ENCODE measurements around the gene MAP3K13. TPM values are rescaled to one million over a fixed set of nuclear protein-coding genes. Genes with fewer than 3 reads are reported as not detected.

MAP3K13 gene
- total RNA-seq, 2 experiments from 2014 or later = 14.3 to 17.6 TPM

DNA sequence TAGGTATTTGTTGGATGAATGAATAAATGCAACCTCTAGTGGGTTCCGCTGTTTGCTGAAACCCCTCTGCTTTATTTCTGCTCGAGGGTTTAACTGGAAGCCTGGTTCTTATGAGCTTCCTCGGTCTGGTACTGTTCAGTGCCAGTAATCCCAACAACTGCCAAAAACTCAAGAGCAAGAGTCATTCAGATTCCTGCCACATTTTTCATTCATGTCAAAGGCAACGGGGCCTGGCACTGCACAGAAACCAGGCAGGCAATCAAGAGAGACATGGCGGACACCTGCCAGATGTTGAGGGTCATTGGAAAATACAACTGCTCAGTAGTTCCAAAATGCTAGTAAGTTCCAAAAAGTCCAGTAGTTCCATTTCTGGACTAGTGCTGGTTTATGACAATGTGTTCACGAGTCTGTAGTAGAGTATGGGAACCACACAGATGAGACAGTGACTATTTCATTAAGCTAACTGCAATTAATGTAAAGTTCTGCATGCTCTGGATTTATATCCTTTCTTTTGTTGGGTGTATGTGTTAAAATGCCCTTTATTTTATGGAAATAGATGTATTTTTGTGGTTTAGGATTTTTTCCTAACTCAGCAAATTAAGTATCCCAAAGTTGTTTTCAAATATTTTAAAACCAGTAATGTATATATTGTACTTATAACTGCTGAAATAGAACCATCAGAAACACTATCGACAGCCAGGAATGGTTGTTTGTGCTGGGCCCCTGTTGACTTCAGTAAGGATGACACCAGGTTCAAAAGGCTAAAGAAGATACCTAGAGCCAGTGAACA, 158.6 kb downstream of the MAP3K13 start:
- H3K27ac Mint-ChIP-seq = no peak overlapping the region
- H3K4me3 Mint-ChIP-seq = no peak overlapping the region
- no peaks in the 10 kb centered on the region for H3K4me1 Mint-ChIP-seq
- ChIA-PET POLR2A (no interaction called here), CTCF (interaction anchor here (0.7 to 1.3 kb wide), 3 partner anchors 25 to 525 kb away, joined by 3 read pairs; no protein-coding TSS in a partner anchor)
- ATAC-seq (no peak), DNase-seq (no peak)
- H3K36me3 Mint-ChIP-seq (ENCODE audit: low read depth) = no peaks in the 10 kb centered on the region
- no peaks in the 10 kb centered on the region for H3K9me3 Mint-ChIP-seq (ENCODE audit: low read depth)
- intact Hi-C loops (cut with DNase I, micrococcal nuclease) = no loop called here
- peaks cover 22% of the 10 kb centered on the region for H3K27me3 Mint-ChIP-seq

DNA sequence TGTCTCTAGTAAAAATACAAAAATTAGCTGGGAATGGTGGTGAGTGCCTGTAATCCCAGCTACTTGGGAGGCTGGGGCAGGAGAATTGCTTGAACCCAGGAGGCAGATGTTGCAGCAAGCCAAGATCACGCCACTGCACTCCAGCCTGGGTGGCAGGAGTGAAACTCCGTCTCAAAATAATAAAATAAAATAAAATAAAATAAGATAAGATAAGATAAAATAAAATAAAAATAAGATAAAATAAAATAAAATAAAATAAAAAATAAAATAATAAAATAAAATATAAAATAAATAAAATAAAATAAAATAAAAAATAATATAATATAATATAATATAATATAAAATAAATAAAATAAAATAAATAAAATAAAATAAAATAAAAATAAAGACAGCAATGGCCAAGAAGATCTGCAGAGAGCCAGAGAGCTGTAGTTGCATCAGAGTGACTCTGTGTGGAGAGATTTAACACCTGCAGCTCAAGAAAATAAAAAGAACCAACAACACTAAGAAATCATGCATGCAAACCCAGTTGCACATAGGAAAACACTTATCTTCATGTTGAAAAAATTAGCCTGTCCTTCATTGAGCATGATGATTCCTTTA, 163.5 kb downstream of the MAP3K13 start:
- Mint-ChIP-seq H3K4me1 (no peaks in the 10 kb centered on the region), H3K4me3 (no peak overlapping the region), H3K27ac (no peak overlapping the region), H3K36me3 (ENCODE audit: low read depth) (no peaks in the 10 kb centered on the region), H3K9me3 (ENCODE audit: low read depth) (no peaks in the 10 kb centered on the region), H3K27me3 (peaks cover 15% of the 10 kb centered on the region)
- CTCF ChIA-PET = interaction anchor here (0.6 to 1.0 kb wide), 3 partner anchors 18 to 1170 kb away, joined by 3 read pairs; no protein-coding TSS in a partner anchor
- intact Hi-C loops (cut with DNase I, micrococcal nuclease) = no loop called here
- ATAC-seq (no peak), DNase-seq (no peak)
- POLR2A ChIA-PET = no interaction called here

DNA sequence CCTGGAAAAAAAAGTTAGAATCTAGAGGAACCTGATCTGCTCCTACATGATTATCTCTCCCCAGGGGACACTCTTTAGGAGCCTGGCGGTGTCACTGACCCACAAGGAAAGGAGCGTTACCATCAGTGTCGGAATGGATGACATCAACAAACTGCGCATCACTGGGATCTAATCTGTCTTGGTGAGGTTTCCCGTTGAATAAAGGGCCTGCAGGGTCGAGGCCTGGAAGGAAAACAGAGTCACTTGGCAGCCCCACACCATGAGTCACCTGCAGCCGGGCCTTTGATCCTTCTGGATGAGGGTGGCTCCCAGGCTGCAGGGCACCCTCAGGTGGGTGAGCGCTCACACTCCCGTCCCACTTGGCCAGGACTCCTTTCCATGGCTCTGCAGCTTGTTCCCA, 164.4 kb downstream of the MAP3K13 start:
- H3K4me3 Mint-ChIP-seq = no peak overlapping the region
- no peak overlapping the region for H3K27ac Mint-ChIP-seq
- no peaks in the 10 kb centered on the region for H3K9me3 Mint-ChIP-seq (ENCODE audit: low read depth)
- ChIA-PET POLR2A (no interaction called here), CTCF (interaction anchor here (0.6 to 1.0 kb wide), 2 partner anchors 31 to 1170 kb away, joined by 3 read pairs; no protein-coding TSS in a partner anchor)
- no peak for DNase-seq
- H3K27me3 Mint-ChIP-seq = peaks cover 11% of the 10 kb centered on the region
- no peak for ATAC-seq
- intact Hi-C loops (cut with DNase I, micrococcal nuclease) = no loop called here
- no peaks in the 10 kb centered on the region for H3K4me1 Mint-ChIP-seq
- H3K36me3 Mint-ChIP-seq (ENCODE audit: low read depth) = no peaks in the 10 kb centered on the region

- H3K9me3 Mint-ChIP-seq (ENCODE audit: low read depth) = no peaks in the 10 kb centered on the region
- no peak for DNase-seq
- H3K27ac Mint-ChIP-seq = no peak overlapping the region
- CTCF ChIA-PET = interaction anchor here (1.0 to 1.8 kb wide), 3 partner anchors 10 to 30 kb away, joined by 4 to 5 read pairs (median 5); partner anchors contain the start of gene LIPH
- no peaks in the 10 kb centered on the region for H3K36me3 Mint-ChIP-seq (ENCODE audit: low read depth)
- no peak overlapping the region for H3K4me3 Mint-ChIP-seq
- no peak for ATAC-seq
- no peaks in the 10 kb centered on the region for H3K4me1 Mint-ChIP-seq
- peaks cover 9% of the 10 kb centered on the region for H3K27me3 Mint-ChIP-seq
- intact Hi-C loops (cut with DNase I, micrococcal nuclease) = no loop called here
- POLR2A ChIA-PET = no interaction called here
Observed at GRCh38 chr3:185528532-185528931, 165.6 kb downstream of the MAP3K13 start.

DNA sequence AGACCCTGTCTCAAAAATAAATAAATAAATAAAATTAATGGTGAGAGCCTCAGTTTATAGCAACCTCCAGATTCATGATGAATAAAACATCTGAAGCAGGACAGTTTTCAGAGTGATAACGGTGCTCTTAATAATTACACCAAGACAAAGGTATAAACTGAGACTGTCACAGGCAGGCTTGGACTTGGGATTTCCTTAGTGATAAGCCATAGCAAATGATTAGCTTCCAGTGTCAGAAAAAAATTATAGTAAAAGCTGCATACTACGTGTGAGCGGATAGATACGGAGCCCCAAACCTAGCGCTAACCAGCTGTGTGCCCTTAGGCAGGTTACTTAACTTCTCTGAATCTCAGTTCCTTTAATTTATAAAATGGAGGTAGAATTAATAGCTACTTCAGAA, 167.9 kb downstream of the MAP3K13 start:
- POLR2A ChIA-PET = no interaction called here
- Mint-ChIP-seq H3K27ac (no peak overlapping the region), H3K36me3 (ENCODE audit: low read depth) (no peaks in the 10 kb centered on the region), H3K9me3 (ENCODE audit: low read depth) (no peaks in the 10 kb centered on the region), H3K4me3 (no peak overlapping the region), H3K4me1 (no peaks in the 10 kb centered on the region), H3K27me3 (peaks cover 1% of the 10 kb centered on the region)
- no peak for ATAC-seq
- CTCF ChIA-PET = interaction anchor here (4.3 kb wide), 1 partner anchor 29 kb away, joined by 18 read pairs; no protein-coding TSS in a partner anchor
- intact Hi-C loops (cut with DNase I, micrococcal nuclease) = no loop called here
- DNase-seq = no peak

GRCh38 chr3:185532901-185533300, 170.0 kb downstream of the MAP3K13 start:
- peaks cover 14% of the 10 kb centered on the region for H3K4me1 Mint-ChIP-seq
- no peaks in the 10 kb centered on the region for H3K36me3 Mint-ChIP-seq (ENCODE audit: low read depth)
- H3K27ac Mint-ChIP-seq = no peak overlapping the region
- no peaks in the 10 kb centered on the region for H3K9me3 Mint-ChIP-seq (ENCODE audit: low read depth)
- POLR2A ChIA-PET = no interaction called here
- no peak overlapping the region for H3K4me3 Mint-ChIP-seq
- H3K27me3 Mint-ChIP-seq = no peaks in the 10 kb centered on the region
- intact Hi-C loops (cut with DNase I, micrococcal nuclease) = no loop called here
- CTCF ChIA-PET = interaction anchor here (4.3 kb wide), 1 partner anchor 27 kb away, joined by 18 read pairs; no protein-coding TSS in a partner anchor
- ATAC-seq = no peak
- no peak for DNase-seq

DNA sequence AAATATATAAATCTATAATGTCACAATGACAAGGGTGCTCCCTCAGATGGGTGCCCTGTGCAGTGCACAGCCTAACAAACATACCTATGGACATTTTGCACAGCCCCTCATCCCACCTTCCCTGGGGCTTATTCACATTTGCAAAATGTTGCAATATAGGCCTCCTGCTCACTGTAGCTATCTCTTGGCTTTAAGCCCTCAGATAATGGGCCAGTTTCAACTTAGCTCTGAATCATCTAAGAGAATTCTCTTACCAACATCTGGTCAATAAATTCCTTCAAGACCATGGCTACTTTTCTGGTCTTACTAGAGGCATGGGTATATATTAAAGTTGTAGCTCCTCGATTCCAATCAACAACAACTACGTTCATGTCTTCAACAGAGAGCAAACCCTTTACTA, 171.6 kb downstream of the MAP3K13 start:
- CTCF ChIA-PET = interaction anchor here (0.7 to 4.3 kb wide), 3 partner anchors 25 to 733 kb away, joined by 3 to 18 read pairs (median 3); no protein-coding TSS in a partner anchor
- Mint-ChIP-seq H3K36me3 (ENCODE audit: low read depth) (no peaks in the 10 kb centered on the region), H3K4me1 (peaks cover 15% of the 10 kb centered on the region), H3K27me3 (no peaks in the 10 kb centered on the region), H3K4me3 (no peak overlapping the region), H3K27ac (no peak overlapping the region), H3K9me3 (ENCODE audit: low read depth) (no peaks in the 10 kb centered on the region)
- intact Hi-C loops (cut with DNase I, micrococcal nuclease) = no loop called here
- DNase-seq (no peak), ATAC-seq (no peak)
- POLR2A ChIA-PET = interaction anchor here (0.6 kb wide), 1 partner anchor 273 kb away, joined by 4 read pairs; no protein-coding TSS in a partner anchor

DNA sequence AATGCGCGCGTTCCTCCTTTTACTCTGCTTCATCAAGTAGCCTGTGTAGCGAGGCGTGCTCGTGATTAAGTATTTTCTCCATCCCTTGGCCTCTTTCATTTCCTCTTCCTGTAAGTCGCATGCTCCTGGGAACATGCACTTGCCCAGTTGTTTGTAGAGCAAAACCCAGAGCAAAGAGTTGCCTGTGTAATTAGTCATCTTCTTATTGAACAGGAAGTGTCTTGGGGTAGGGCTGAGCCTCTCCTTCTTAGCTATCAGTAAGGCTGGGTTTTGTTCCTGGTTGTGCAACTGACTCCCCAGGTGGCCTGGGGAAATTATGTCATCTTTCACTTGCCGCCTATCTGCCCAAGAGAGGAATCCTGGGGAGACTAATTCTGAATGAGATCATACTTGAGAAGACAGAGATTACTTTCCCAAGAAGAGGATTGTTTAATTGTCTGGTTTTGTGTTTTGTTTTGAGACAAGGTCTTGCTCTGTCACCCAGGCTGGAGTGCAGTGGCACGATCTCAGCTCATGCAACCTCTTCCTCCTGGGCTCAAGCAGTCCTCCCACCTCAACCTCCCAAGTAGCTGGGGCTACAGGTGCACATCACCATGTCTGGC, 174.5 kb downstream of the MAP3K13 start:
- Mint-ChIP-seq H3K9me3 (ENCODE audit: low read depth) (no peaks in the 10 kb centered on the region), H3K27me3 (peaks cover 2% of the 10 kb centered on the region), H3K4me1 (peaks cover 15% of the 10 kb centered on the region), H3K27ac (peak overlapping the region; percentile 87), H3K36me3 (ENCODE audit: low read depth) (no peaks in the 10 kb centered on the region), H3K4me3 (no peak overlapping the region)
- peak; percentile 73 for DNase-seq
- CTCF ChIA-PET = interaction anchor here (1.7 kb wide), 1 partner anchor 8 kb away, joined by 5 read pairs; no protein-coding TSS in a partner anchor
- POLR2A ChIA-PET = interaction anchor here (0.6 kb wide), 1 partner anchor 105 kb away, joined by 3 read pairs; no protein-coding TSS in a partner anchor
- peak; percentile 98 for ATAC-seq
- intact Hi-C loops (cut with DNase I, micrococcal nuclease) = no loop called here

Other genes with a start within 250 kb of the MAP3K13 start
- under 1 TPM in 1 of 2 experiments, not detected in 1; 0.04 TPM for gene C3orf70, start 210.1 kb upstream of the MAP3K13 start, total RNA-seq
- gene EHHADH, start 109.1 kb upstream of the MAP3K13 start, total RNA-seq = 1 to 10 TPM; 2.7 to 3.3 TPM
- gene TMEM41A, start 135.9 kb downstream of the MAP3K13 start, total RNA-seq = 10 to 100 TPM; 19.6 to 21.6 TPM
- gene LIPH, start 189.5 kb downstream of the MAP3K13 start, total RNA-seq = not detected
- 10 to 100 TPM; 23.2 to 24.6 TPM for gene SENP2, start 223.2 kb downstream of the MAP3K13 start, total RNA-seq